ENCODE measurements around the gene CALD1. TPM values are rescaled to one million over a fixed set of nuclear protein-coding genes. Genes with fewer than 3 reads are reported as not detected.

Gene CALD1
- total RNA-seq, 2 experiments from 2014 or later: 2.1 to 2.2 TPM

- Mint-ChIP-seq H3K36me3 (ENCODE audit: low read depth) (no peaks in the 10 kb centered on the region), H3K9me3 (no peaks in the 10 kb centered on the region), H3K4me3 (no peak overlapping the region)
Observed at GRCh38 chr7:134831862-134832261, 52.4 kb downstream of the CALD1 start.

GRCh38 chr7:134832367-134832766 is 52.9 kb downstream of the CALD1 start:
- no peaks in the 10 kb centered on the region for H3K27me3 Mint-ChIP-seq
- no peak for TF ChIP-seq CTCF (IDR thresholded peaks at IDR 0.05)
- POLR2A ChIA-PET: no interaction called here
- no peak overlapping the region for H3K27ac Mint-ChIP-seq
- no peak for DNase-seq
- no peaks in the 10 kb centered on the region for H3K4me1 Mint-ChIP-seq (ENCODE audit: low read depth)
- H3K36me3 Mint-ChIP-seq (ENCODE audit: low read depth): no peaks in the 10 kb centered on the region
- no peaks in the 10 kb centered on the region for H3K9me3 Mint-ChIP-seq
- intact Hi-C loops (cut with micrococcal nuclease): no loop called here
- CTCF ChIA-PET: interaction anchor here (0.7 to 1.2 kb wide), 2 partner anchors 18 to 253 kb away, joined by 3 read pairs; no protein-coding TSS in a partner anchor
- H3K4me3 Mint-ChIP-seq: no peak overlapping the region
- ATAC-seq: no peak

More at GRCh38 chr7:134831862-134832261, 52.4 kb downstream of the CALD1 start:
- ChIA-PET POLR2A (no interaction called here), CTCF (no interaction called here)
- no peak for ATAC-seq
- DNase-seq: no peak
- no peak for TF ChIP-seq CTCF (IDR thresholded peaks at IDR 0.05)
- Mint-ChIP-seq H3K27me3 (no peaks in the 10 kb centered on the region), H3K27ac (no peak overlapping the region), H3K4me1 (ENCODE audit: low read depth) (no peaks in the 10 kb centered on the region)
- intact Hi-C loops (cut with micrococcal nuclease): no loop called here

GRCh38 chr7:134834689-134835462 is 55.4 kb downstream of the CALD1 start:
- H3K4me3 Mint-ChIP-seq: no peak overlapping the region
- ATAC-seq: no peak
- H3K4me1 Mint-ChIP-seq (ENCODE audit: low read depth): no peaks in the 10 kb centered on the region
- intact Hi-C loops (cut with micrococcal nuclease): no loop called here
- DNase-seq: no peak
- no peak for TF ChIP-seq CTCF (IDR thresholded peaks at IDR 0.05)
- H3K27ac Mint-ChIP-seq: no peak overlapping the region
- POLR2A ChIA-PET: no interaction called here
- CTCF ChIA-PET: no interaction called here
- no peaks in the 10 kb centered on the region for H3K36me3 Mint-ChIP-seq (ENCODE audit: low read depth)
- H3K9me3 Mint-ChIP-seq: no peaks in the 10 kb centered on the region
- no peaks in the 10 kb centered on the region for H3K27me3 Mint-ChIP-seq

GRCh38 chr7:134835463-134835823 is 56.0 kb downstream of the CALD1 start:
- Mint-ChIP-seq H3K27me3 (no peaks in the 10 kb centered on the region), H3K9me3 (no peaks in the 10 kb centered on the region), H3K36me3 (ENCODE audit: low read depth) (no peaks in the 10 kb centered on the region), H3K4me3 (no peak overlapping the region), H3K27ac (no peak overlapping the region), H3K4me1 (ENCODE audit: low read depth) (no peaks in the 10 kb centered on the region)
- ChIA-PET CTCF (no interaction called here), POLR2A (no interaction called here)
- ATAC-seq (no peak), DNase-seq (no peak)
- intact Hi-C loops (cut with micrococcal nuclease): no loop called here
- no peak for TF ChIP-seq CTCF (IDR thresholded peaks at IDR 0.05)

GRCh38 chr7:134836447-134836846 is 57.0 kb downstream of the CALD1 start:
- ChIA-PET POLR2A (no interaction called here), CTCF (interaction anchor here (1.2 kb wide), 1 partner anchor 89 kb away, joined by 3 read pairs; no protein-coding TSS in a partner anchor)
- intact Hi-C loops (cut with micrococcal nuclease): no loop called here
- Mint-ChIP-seq H3K9me3 (no peaks in the 10 kb centered on the region), H3K27ac (no peak overlapping the region), H3K36me3 (ENCODE audit: low read depth) (no peaks in the 10 kb centered on the region), H3K27me3 (no peaks in the 10 kb centered on the region), H3K4me1 (ENCODE audit: low read depth) (no peaks in the 10 kb centered on the region), H3K4me3 (no peak overlapping the region)
- ATAC-seq (no peak), DNase-seq (no peak)
- TF ChIP-seq CTCF (IDR thresholded peaks at IDR 0.05): no peak
